Esophagus muscularis mucosa (tissue), 4 donors: ENCODE measurements around the gene MYO15B. TPM values are rescaled to one million over a fixed set of nuclear protein-coding genes. Genes with fewer than 3 reads are reported as not detected.

Source experiments
- DNase-seq: peaks from one replicate; pipeline ENCODE4 v3.0.0-alpha.2; 2017; ENCODE audit errors: extremely low spot score
- H3K27ac ChIP-seq, 4 donors: fragments of 200-600 bp; sonication (generic); replicated peaks in 1 of 4; 1 replicate in 3 of 4; 2 replicates in 1 of 4; pipeline ENCODE4 v1.5.1; 2016 to 2019; ENCODE audit warnings: mild to moderate bottlenecking in 1 of 4
- H3K27me3 ChIP-seq, 4 donors: fragments of 200-600 bp; sonication (generic); one replicate each; pipeline versions ENCODE4 v1.5.1 to v1.6.0; 2016 to 2019
- H3K36me3 ChIP-seq, 4 donors: fragments of 200-600 bp; sonication (generic); one replicate each; pipeline ENCODE4 v1.5.1; 2016 to 2019
- H3K4me1 ChIP-seq, 4 donors: fragments of 200-600 bp; sonication (generic); one replicate each; pipeline ENCODE4 v1.5.1; 2016 to 2019
- H3K4me3 ChIP-seq, 4 donors: fragments of 200-600 bp; sonication (generic); 1 replicate in 2 of 4; 2 replicates in 2 of 4; pipeline ENCODE4 v1.5.1; 2016 to 2019; ENCODE audit warnings: mild to moderate bottlenecking in 4 of 4, moderate library complexity in 1 of 4
- H3K9me3 ChIP-seq, 4 donors: fragments of 200-600 bp; sonication (generic); 1 replicate in 3 of 4; 2 replicates in 1 of 4; pipeline ENCODE4 v1.5.1; 2016 to 2019
- CTCF ChIP-seq, 3 experiments: fragments of 200-600 bp in 2 of 3; fragments of 450-650 bp in 1 of 3; sonication (generic) in 2 of 3; IDR thresholded peaks; one replicate each; pipeline ENCODE4 v1.5.1; 2017 to 2019; ENCODE audit warnings: antibody characterized with exemption in 3 of 3, mild to moderate bottlenecking in 2 of 3, moderate library complexity in 1 of 3
- EP300 ChIP-seq: sonication (generic); formaldehyde crosslinking; IDR thresholded peaks from one replicate; pipeline ENCODE4 v1.6.1; 2017; ENCODE audit warnings: antibody characterized with exemption
- POLR2A ChIP-seq: fragments of 450-650 bp; IDR thresholded peaks from one replicate; pipeline ENCODE4 v1.6.1; 2017; ENCODE audit warnings: antibody characterized with exemption, moderate library complexity, mild to moderate bottlenecking, low read depth
- POLR2AphosphoS5 ChIP-seq, 2 donors: sonication (generic); formaldehyde crosslinking; IDR thresholded peaks; one replicate each; pipeline ENCODE4 v1.6.1; 2017; ENCODE audit warnings: antibody characterized with exemption in 2 of 2
- WGBS: methylation state at CpG from one replicate; pipeline ENCODE4 v1.1.5; 2018; 5-methylcytosine and 5-hydroxymethylcytosine counted together
- intact Hi-C: fragments of 100-400 bp; cut with DNase I; formaldehyde crosslinking; loops from one replicate; pipeline ENCODE4 v1.15.1; 2023
- total RNA-seq, 4 donors: library from RNA; depleted of rRNA; stranded (reverse); fragments of >200 nt; gene quantifications; one replicate each; pipeline versions ENCODE4 v1.1.0 to v1.2.1, GENCODE V29; 2016

MYO15B gene
- total RNA-seq, 4 donors from 2014 or later, result 34.5 to 61.9 (median 43.4) TPM

GRCh38 chr17:75614556-75615270 lies 27.1 kb downstream of the MYO15B start:
- H3K4me3 ChIP-seq, result no peak overlapping the region
- H3K27ac ChIP-seq, result no peak overlapping the region
- WGBS, result 86% methylated on average over 5 of the region's 19 CpGs
- no peaks in the 10 kb centered on the region for H3K9me3 ChIP-seq
- no peak for DNase-seq
- H3K4me1 ChIP-seq, result no peaks in the 10 kb centered on the region
- no peaks in the 10 kb centered on the region for H3K27me3 ChIP-seq
- H3K36me3 ChIP-seq, result peaks cover 4 to 100% (median 95%) of the 10 kb centered on the region in 4 donors
- intact Hi-C loops, result no loop called here
- TF ChIP-seq EP300 (no peak), CTCF (IDR thresholded peaks at IDR 0.05) (no peak), POLR2AphosphoS5 (IDR thresholded peaks at IDR 0.05) (no peak), POLR2A (no peak)

GRCh38 chr17:75615301-75615700 lies 27.7 kb downstream of the MYO15B start:
- no peak overlapping the region for H3K4me3 ChIP-seq
- no peaks in the 10 kb centered on the region for H3K9me3 ChIP-seq
- 95% methylated on average over 7 of the region's 11 CpGs for WGBS
- no peak overlapping the region for H3K27ac ChIP-seq
- no peak for DNase-seq
- intact Hi-C loops, result no loop called here
- TF ChIP-seq POLR2AphosphoS5 (IDR thresholded peaks at IDR 0.05), result no peak
- TF ChIP-seq CTCF (IDR thresholded peaks at IDR 0.05), result no peak
- no peak for TF ChIP-seq POLR2A
- no peaks in the 10 kb centered on the region for H3K4me1 ChIP-seq
- H3K27me3 ChIP-seq, result no peaks in the 10 kb centered on the region
- peaks cover 4 to 100% (median 96%) of the 10 kb centered on the region in 4 donors for H3K36me3 ChIP-seq

GRCh38 chr17:75616521-75617122 lies 29.0 kb downstream of the MYO15B start:
- DNase-seq, result no peak

GRCh38 chr17:75617218-75617617 lies 29.6 kb downstream of the MYO15B start:
- H3K27ac ChIP-seq, result no peak overlapping the region

More at GRCh38 chr17:75616521-75617122, 29.0 kb downstream of the MYO15B start:
- WGBS, result 92% methylated on average over 17 of the region's 24 CpGs
- Histone ChIP-seq H3K36me3 (peaks cover 4 to 100% (median 99%) of the 10 kb centered on the region in 4 donors), H3K9me3 (no peaks in the 10 kb centered on the region), H3K27ac (no peak overlapping the region), H3K4me3 (no peak overlapping the region), H3K4me1 (no peaks in the 10 kb centered on the region), H3K27me3 (no peaks in the 10 kb centered on the region)
- TF ChIP-seq POLR2A (no peak), CTCF (IDR thresholded peaks at IDR 0.05) (no peak), EP300 (no peak), POLR2AphosphoS5 (IDR thresholded peaks at IDR 0.05) (no peak)
- intact Hi-C loops, result no loop called here

More at GRCh38 chr17:75617218-75617617, 29.6 kb downstream of the MYO15B start:
- Histone ChIP-seq H3K4me1 (no peaks in the 10 kb centered on the region), H3K9me3 (no peaks in the 10 kb centered on the region), H3K27me3 (no peaks in the 10 kb centered on the region), H3K36me3 (peaks cover 4 to 100% (median 99%) of the 10 kb centered on the region in 4 donors), H3K4me3 (no peak overlapping the region)
- DNase-seq, result no peak
- 93% methylated on average over 14 of the region's 16 CpGs for WGBS
- intact Hi-C loops, result no loop called here
- no peak for TF ChIP-seq EP300
- no peak for TF ChIP-seq POLR2AphosphoS5 (IDR thresholded peaks at IDR 0.05)
- TF ChIP-seq POLR2A, result no peak
- no peak for TF ChIP-seq CTCF (IDR thresholded peaks at IDR 0.05)
